ENCODE measurements around the gene RAF1. TPM values are rescaled to one million over a fixed set of nuclear protein-coding genes. Genes with fewer than 3 reads are reported as not detected.

RAF1 gene
- total and polyA plus RNA-seq, 2 donors (not counting 3 experiments of a cell fraction or from before 2014, with no cell fraction given): 73.8 to 86.2 TPM

GRCh38 chr3:12574131-12574530, 89.8 kb downstream of the RAF1 start:
- H3K4me2 ChIP-seq (ENCODE audit: insufficient read depth, low read length): no peak overlapping the region
- no peak overlapping the region for H3K4me3 ChIP-seq (replicated peaks in 1 of 3; ENCODE audit: insufficient read depth in 1 of 3, low read depth in 1 of 3, low read length in 3 of 3)
- H2AFZ ChIP-seq (ENCODE audit: low read depth, low read length): no peak overlapping the region
- no peaks in the 10 kb centered on the region for H4K20me1 ChIP-seq (replicated peaks; ENCODE audit: control insufficient read depth, extremely low read depth, insufficient read depth, low read length)
- dilution Hi-C loops (cut with MboI; ENCODE audit: extremely low pct_ligation_motif_present, low sequenced_read_pairs): no loop called here
- no peak overlapping the region for H3K9ac ChIP-seq (replicated peaks; ENCODE audit: extremely low read depth, insufficient read depth, low read length)
- H3K9me1 ChIP-seq (replicated peaks; ENCODE audit: control insufficient read depth, extremely low read depth, insufficient read depth, low read length): no peaks in the 10 kb centered on the region
- DNase-seq (ENCODE audit: low read depth, low spot score): no peak
- ChIA-PET POLR2A (no interaction called here), CTCF (interaction anchor here (1.3 kb wide), 1 partner anchor 17 kb away, joined by 3 read pairs; no protein-coding TSS in a partner anchor)
- no peaks in the 10 kb centered on the region for H3K9me3 ChIP-seq (replicated peaks; ENCODE audit: control insufficient read depth, insufficient read depth, low read length)
- BruUV-seq (replicated peaks): no TSS peak
- no peaks in the 10 kb centered on the region for H3K4me1 ChIP-seq (ENCODE audit: control insufficient read depth, extremely low read depth, insufficient read depth, low read length)
- H3K27ac ChIP-seq (ENCODE audit: insufficient read depth, low read depth, low read length): no peak overlapping the region
- no peaks in the 10 kb centered on the region for H3K79me2 ChIP-seq (ENCODE audit: control insufficient read depth, insufficient read depth, low read length)
- no peaks in the 10 kb centered on the region for H3K27me3 ChIP-seq (ENCODE audit: control insufficient read depth in 2 of 2, insufficient read depth in 2 of 2, low read length in 2 of 2)
- H3K36me3 ChIP-seq (ENCODE audit: control insufficient read depth in 2 of 2, extremely low read depth in 1 of 2, insufficient read depth in 2 of 2, low read length in 2 of 2): peaks cover 32 to 43% of the 10 kb centered on the region in 2 experiments
- TF ChIP-seq, protein P1, sequence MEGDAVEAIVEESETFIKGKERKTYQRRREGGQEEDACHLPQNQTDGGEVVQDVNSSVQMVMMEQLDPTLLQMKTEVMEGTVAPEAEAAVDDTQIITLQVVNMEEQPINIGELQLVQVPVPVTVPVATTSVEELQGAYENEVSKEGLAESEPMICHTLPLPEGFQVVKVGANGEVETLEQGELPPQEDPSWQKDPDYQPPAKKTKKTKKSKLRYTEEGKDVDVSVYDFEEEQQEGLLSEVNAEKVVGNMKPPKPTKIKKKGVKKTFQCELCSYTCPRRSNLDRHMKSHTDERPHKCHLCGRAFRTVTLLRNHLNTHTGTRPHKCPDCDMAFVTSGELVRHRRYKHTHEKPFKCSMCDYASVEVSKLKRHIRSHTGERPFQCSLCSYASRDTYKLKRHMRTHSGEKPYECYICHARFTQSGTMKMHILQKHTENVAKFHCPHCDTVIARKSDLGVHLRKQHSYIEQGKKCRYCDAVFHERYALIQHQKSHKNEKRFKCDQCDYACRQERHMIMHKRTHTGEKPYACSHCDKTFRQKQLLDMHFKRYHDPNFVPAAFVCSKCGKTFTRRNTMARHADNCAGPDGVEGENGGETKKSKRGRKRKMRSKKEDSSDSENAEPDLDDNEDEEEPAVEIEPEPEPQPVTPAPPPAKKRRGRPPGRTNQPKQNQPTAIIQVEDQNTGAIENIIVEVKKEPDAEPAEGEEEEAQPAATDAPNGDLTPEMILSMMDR (IDR thresholded peaks at IDR 0.05; ENCODE audit: extremely low read depth in 1 of 2, insufficient read depth in 1 of 2, low read depth in 1 of 2, low read length in 2 of 2): no peak
- no peak for TF ChIP-seq JUN (IDR thresholded peaks at IDR 0.05; ENCODE audit: borderline replicate concordance, insufficient read depth, insufficient read length, low read depth)
- TF ChIP-seq POLR2AphosphoS5 (IDR thresholded peaks at IDR 0.05; ENCODE audit: insufficient read depth, low read depth, low read length): no peak
- TF ChIP-seq MYC (IDR thresholded peaks at IDR 0.05; ENCODE audit: low read depth, low read length): no peak
- no peak for TF ChIP-seq GATA2 (IDR thresholded peaks at IDR 0.05; ENCODE audit: insufficient read depth, insufficient read length, low read depth, low read length)
- TF ChIP-seq MAX (IDR thresholded peaks at IDR 0.05; ENCODE audit: insufficient read depth, insufficient read length): no peak
- TF ChIP-seq EZH2 (IDR thresholded peaks at IDR 0.05; ENCODE audit: borderline replicate concordance, low read depth, low read length, severe bottlenecking): no peak
- no peak for TF ChIP-seq FOS (IDR thresholded peaks at IDR 0.05; ENCODE audit: borderline replicate concordance, insufficient read depth, low read length)
- TF ChIP-seq POLR2A (IDR thresholded peaks at IDR 0.05; ENCODE audit: low read depth, low read length): no peak
- intact Hi-C loops (cut with micrococcal nuclease): no loop called here
- FAIRE-seq: no peak

Data from endothelial cell of umbilical vein (primary cell).